GM19468 (cell line): ENCODE measurements around the gene DEF6.

Source experiments
- ATAC-seq: cut with Tn5 transposase; IDR thresholded peaks from one replicate; pipeline ENCODE4 v1.9.1; 2021; ENCODE audit warnings: mild to moderate bottlenecking, moderate library complexity, moderate number of reproducible peaks; ENCODE audit not compliant: unreplicated experiment; ENCODE audit errors: extremely low read depth

Gene DEF6

GRCh38 chr6:35368038-35368887 is 70.6 kb downstream of the DEF6 start:
- ATAC-seq, result no peak

DNA sequence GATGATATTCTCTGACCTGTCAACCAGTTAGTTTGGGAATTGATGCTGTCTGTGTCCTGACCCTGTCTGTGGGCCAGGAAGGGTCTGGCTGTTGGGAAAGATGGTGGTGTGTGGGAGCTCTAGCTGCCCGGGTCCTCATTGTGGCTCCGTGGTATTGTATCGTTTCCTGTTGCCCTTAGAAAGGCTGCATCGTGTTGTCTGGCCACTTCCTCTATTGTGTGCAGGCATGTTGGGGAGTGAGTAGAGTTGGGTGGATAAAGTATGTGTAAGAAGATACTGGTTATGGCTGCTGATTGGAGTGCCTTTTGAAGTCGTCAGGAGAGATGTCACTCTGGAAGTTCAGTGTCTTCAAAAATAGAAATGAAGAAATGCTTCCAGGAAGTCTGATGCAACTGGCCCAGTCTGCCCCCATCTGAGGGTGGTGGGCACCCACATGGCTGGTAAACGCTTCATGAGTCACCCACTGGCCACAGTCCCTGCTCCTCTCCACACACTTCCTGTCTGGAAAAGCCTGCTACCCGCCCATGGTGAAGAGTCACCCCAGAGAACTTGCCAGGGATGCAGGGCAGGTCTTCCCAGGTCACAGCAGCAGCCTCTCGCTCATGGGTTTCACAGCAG is 72.6 kb downstream of the DEF6 start:
- no peak for ATAC-seq

DNA sequence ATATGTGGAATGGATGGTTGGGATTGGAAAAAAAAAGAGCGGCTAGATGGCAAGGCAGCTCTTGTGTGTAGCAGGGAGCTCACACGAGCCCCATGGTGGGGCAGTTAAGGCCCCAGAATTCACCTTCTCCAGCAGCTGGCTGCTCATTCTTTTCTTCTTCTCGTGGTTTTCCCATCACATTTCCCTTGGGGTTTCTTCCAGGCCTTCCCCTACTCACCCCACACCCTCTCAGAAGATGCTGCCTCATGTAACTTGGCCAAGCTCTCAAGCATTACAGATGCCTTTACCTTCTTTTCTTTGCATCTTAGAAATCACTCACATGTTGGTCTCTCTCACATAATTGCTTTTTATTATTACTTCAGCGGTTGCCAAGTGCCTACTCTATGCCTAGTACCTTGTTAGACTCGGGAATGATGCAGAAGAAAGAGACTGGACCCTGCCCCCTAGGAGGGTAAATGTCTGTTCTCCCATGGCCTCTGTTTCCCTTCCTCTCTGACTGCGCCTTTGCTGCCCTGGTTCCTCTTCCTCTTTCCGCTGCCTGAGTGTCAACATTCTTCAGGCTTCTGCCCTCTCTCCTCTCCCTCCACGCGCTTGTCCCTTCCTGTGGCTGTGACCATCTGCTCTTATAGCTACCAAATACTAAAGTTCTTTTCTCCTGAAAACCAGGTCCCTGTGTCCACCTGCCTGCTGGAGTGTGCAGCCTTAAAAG is 73.3 kb downstream of the DEF6 start:
- no peak for ATAC-seq
